SK-N-SH treated with all-trans-retinoic acid at 6 μM for 48 hours (cell line): ENCODE measurements around the gene SIM2.

Source experiments
- ARNTL ChIP-seq: fragments of 450-650 bp; formaldehyde crosslinking; IDR thresholded peaks from 2 replicates; pipeline ENCODE4 v1.5.0; 2020; ENCODE audit warnings: low read depth, mild to moderate bottlenecking, moderate library complexity, borderline replicate concordance
- ZC3H10 ChIP-seq: fragments of 250-450 bp; sonication (Bioruptor Pico); IDR thresholded peaks from 2 replicates; pipeline ENCODE4 v1.5.1; 2021; ENCODE audit warnings: mild to moderate bottlenecking, moderate library complexity
- ZNF565 ChIP-seq: fragments of 450-650 bp; formaldehyde crosslinking; conservative IDR thresholded peaks from 2 replicates; pipeline ENCODE4 v1.5.0; 2020; ENCODE audit warnings: low read depth, mild to moderate bottlenecking, moderate library complexity
- TF ChIP-seq, protein P1 (sequence below): fragments of 250-450 bp; sonication (Bioruptor Pico); IDR thresholded peaks from 2 replicates; pipeline ENCODE4 v1.8.0; 2021; ENCODE audit warnings: low read depth, mild to moderate bottlenecking, moderate library complexity, borderline replicate concordance

DNA sequence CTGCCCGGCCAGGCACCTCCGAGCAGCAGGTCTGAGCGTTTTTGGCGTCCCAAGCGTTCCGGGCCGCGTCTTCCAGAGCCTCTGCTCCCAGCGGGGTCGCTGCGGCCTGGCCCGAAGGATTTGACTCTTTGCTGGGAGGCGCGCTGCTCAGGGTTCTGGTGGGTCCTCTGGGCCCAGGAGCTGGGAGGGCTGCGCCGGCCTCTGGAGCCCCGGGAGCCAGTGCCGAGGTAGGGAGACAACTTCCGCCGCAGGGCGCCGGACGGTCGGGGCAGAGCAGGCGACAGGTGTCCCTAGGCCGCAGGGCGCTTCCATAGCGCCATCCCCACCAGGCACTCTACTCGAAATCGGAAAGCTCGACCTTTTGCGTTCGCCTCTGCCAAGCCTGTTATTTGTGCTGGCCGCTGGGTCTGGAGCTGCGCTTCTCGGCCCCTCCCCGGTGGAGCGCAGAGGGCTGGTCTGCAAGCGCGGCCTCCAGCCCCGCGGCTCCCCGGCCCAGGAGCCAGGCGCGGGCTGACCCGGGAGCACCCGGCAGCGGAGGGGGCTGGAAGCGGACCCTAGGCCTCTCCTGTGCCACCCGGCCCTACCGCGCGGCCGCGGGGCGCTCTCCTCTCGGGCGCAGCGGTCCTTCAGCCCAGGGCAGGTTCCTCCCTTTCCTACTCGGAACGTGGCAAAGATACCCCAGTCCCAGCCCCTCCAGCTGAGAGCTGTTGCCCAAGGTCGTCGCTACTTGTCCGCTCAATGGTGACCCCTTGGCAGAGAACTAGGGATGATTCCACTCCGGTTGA, 2.2 kb downstream of the SIM2 start:
- TF ChIP-seq, protein P1, sequence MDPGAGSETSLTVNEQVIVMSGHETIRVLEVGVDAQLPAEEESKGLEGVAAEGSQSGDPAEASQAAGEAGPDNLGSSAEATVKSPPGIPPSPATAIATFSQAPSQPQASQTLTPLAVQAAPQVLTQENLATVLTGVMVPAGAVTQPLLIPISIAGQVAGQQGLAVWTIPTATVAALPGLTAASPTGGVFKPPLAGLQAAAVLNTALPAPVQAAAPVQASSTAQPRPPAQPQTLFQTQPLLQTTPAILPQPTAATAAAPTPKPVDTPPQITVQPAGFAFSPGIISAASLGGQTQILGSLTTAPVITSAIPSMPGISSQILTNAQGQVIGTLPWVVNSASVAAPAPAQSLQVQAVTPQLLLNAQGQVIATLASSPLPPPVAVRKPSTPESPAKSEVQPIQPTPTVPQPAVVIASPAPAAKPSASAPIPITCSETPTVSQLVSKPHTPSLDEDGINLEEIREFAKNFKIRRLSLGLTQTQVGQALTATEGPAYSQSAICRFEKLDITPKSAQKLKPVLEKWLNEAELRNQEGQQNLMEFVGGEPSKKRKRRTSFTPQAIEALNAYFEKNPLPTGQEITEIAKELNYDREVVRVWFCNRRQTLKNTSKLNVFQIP (CRISPR knock-in tag): no peak
- no peak for TF ChIP-seq ZC3H10 (CRISPR knock-in tag)
- TF ChIP-seq ARNTL: no peak
- no peak for TF ChIP-seq ZNF565 (CRISPR knock-in tag)
